Measurements from ENCODE around the gene PSMA2. TPM values are rescaled to one million over a fixed set of nuclear protein-coding genes. Genes with fewer than 3 reads are reported as not detected.

Gene PSMA2
- total RNA-seq, 2 experiments from 2014 or later, result 38.8 to 41.0 TPM

DNA sequence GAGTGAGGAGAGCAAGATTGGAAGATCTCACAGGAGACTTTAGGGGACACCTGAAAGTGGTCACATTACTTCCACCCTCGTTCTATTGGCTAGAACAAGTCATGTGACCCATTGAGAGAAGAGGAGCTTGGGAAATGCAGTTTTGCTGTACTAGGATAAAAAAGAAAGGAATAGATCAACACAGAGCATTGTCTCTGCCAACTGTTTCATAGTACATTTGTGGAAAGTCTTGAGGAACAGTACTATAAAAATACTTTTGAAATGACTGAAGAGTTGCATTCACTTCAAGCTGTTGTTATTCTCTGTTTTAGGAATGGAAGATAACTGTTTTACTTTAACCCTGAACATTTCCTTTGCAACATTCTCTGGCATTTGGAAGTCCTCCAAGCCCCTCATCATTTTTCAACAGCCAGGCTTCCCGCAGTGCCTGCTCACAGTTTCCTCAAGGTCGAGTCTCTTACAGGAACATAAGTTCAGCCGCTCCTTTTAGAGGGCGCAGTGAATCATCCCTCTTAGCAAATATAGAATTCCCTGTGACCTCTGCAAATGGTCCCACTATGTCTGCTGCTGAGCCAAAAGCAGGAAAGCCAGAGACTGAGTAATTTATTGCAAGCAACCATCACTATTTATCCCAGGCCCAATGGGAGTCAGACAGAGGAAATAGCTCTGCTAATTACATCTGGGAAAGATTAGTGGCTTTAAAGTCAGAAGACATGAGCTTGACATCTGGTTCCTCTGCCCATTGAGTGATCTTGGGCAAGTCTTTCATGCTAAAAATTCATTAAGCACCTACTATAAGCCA lies 40.9 kb upstream of the PSMA2 start:
- H3K9me3 ChIP-seq (ENCODE audit: control insufficient read depth in 1 of 2, insufficient read depth in 1 of 2, low read length in 2 of 2), result no peaks in the 10 kb centered on the region
- no peaks in the 10 kb centered on the region for H3K4me1 ChIP-seq (ENCODE audit: insufficient read depth, low read length)
- no peak overlapping the region for H3K27ac ChIP-seq (ENCODE audit: low read depth in 1 of 2, low read length in 2 of 2)
- ChIA-PET CTCF (no interaction called here), POLR2A (no interaction called here)
- TF ChIP-seq, protein P1, sequence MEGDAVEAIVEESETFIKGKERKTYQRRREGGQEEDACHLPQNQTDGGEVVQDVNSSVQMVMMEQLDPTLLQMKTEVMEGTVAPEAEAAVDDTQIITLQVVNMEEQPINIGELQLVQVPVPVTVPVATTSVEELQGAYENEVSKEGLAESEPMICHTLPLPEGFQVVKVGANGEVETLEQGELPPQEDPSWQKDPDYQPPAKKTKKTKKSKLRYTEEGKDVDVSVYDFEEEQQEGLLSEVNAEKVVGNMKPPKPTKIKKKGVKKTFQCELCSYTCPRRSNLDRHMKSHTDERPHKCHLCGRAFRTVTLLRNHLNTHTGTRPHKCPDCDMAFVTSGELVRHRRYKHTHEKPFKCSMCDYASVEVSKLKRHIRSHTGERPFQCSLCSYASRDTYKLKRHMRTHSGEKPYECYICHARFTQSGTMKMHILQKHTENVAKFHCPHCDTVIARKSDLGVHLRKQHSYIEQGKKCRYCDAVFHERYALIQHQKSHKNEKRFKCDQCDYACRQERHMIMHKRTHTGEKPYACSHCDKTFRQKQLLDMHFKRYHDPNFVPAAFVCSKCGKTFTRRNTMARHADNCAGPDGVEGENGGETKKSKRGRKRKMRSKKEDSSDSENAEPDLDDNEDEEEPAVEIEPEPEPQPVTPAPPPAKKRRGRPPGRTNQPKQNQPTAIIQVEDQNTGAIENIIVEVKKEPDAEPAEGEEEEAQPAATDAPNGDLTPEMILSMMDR (IDR thresholded peaks at IDR 0.05), result no peak
- DNase-seq, result no peak
- no peak for ATAC-seq (ENCODE audit: poor library complexity)
- H3K9me3 Mint-ChIP-seq, result no peaks in the 10 kb centered on the region
- no peak overlapping the region for H3K4me3 ChIP-seq (ENCODE audit: low read length)
- no peak overlapping the region for H3K4me3 Mint-ChIP-seq
- H3K4me1 Mint-ChIP-seq (ENCODE audit: low read depth), result no peaks in the 10 kb centered on the region
- peaks cover 33% of the 10 kb centered on the region for H3K27me3 Mint-ChIP-seq
- no peaks in the 10 kb centered on the region for H3K36me3 ChIP-seq (ENCODE audit: insufficient read depth, low read length)
- H3K27me3 ChIP-seq (ENCODE audit: control insufficient read depth in 1 of 2, insufficient read depth in 2 of 2, low read length in 2 of 2), result no peaks in the 10 kb centered on the region
- intact Hi-C loops (cut with DNase I, micrococcal nuclease), result no loop called here
- no peaks in the 10 kb centered on the region for H3K36me3 Mint-ChIP-seq (ENCODE audit: low read depth)
- H3K27ac Mint-ChIP-seq, result no peak overlapping the region

DNA sequence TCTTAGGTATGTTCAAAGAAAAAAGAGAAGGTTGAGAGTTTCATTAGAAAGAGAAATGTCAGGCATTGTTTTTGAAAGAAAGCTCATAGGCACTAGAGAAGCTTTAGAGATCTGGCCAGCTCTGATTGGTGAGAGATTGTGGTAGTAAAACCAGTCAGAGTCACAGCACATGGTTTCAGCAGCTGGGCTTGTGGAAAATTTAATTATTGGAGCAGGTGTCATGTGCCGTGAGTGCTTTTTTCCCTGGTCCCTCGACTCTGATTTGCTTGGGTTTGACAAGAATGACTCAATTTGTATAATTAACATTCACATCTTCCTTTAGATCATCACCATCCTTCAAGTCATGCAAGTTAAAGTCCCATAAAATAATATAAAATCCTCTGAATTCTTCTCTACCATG lies 35.4 kb upstream of the PSMA2 start:
- intact Hi-C loops (cut with DNase I, micrococcal nuclease), result no loop called here
- Histone ChIP-seq H3K36me3 (ENCODE audit: insufficient read depth, low read length) (no peaks in the 10 kb centered on the region), H3K27me3 (ENCODE audit: control insufficient read depth in 1 of 2, insufficient read depth in 2 of 2, low read length in 2 of 2) (no peaks in the 10 kb centered on the region), H3K4me1 (ENCODE audit: insufficient read depth, low read length) (no peaks in the 10 kb centered on the region), H3K9me3 (ENCODE audit: control insufficient read depth in 1 of 2, insufficient read depth in 1 of 2, low read length in 2 of 2) (no peaks in the 10 kb centered on the region), H3K4me3 (ENCODE audit: low read length) (no peak overlapping the region), H3K27ac (ENCODE audit: low read depth in 1 of 2, low read length in 2 of 2) (no peak overlapping the region)
- no peaks in the 10 kb centered on the region for H3K36me3 Mint-ChIP-seq (ENCODE audit: low read depth)
- DNase-seq (no peak), ATAC-seq (ENCODE audit: poor library complexity) (no peak)
- no peak overlapping the region for H3K4me3 Mint-ChIP-seq
- H3K27me3 Mint-ChIP-seq, result peaks cover 4% of the 10 kb centered on the region
- ChIA-PET CTCF (no interaction called here), POLR2A (no interaction called here)
- H3K9me3 Mint-ChIP-seq, result no peaks in the 10 kb centered on the region
- TF ChIP-seq, protein P1 (IDR thresholded peaks at IDR 0.05), result no peak
- no peak overlapping the region for H3K27ac Mint-ChIP-seq
- H3K4me1 Mint-ChIP-seq (ENCODE audit: low read depth), result no peaks in the 10 kb centered on the region

DNA sequence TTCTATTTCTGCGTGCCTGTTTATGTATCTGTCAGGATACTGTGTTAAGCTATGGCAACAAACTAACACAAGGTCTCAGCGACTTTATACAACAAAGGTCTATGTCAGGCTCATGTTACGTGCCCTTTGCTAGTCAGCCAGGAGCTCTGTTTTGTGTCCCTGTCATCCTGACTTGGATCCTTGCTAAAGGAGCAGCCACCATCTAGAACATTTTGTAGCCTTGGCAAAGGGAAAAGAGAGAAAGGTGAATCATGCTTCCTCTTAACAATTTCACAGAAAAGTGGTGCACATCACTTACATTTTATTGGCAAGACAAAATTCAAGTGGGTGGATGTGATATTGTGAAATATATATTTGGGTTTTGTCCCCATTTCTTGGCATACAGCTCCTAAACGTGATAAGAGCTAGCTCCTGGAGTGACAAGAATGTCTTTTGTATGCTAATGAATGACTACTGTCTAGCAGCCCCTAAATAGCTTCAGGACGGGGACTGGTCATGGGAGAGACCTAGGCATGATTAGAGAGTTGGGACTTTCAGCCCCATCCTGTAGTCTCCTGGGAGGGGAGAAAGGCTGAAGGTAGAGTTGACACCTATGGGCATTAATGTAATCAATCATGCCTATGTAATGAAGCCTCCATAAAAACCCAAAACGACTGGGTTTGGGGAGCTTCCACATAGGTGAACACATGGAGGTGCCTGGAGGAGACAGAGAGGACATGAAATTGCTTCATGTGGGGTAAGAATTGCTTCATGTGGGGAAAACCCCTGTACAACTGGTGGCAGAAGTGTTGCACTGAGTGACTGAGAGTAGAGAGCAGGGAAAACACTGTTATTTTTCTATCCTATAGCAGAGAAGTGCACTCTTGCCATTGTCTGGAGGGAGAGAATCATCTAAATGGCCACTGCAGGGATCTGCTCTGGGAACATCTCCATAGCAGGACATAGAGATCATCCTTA lies 33.2 kb upstream of the PSMA2 start:
- H3K4me3 ChIP-seq (ENCODE audit: low read length), result no peak overlapping the region
- Mint-ChIP-seq H3K36me3 (ENCODE audit: low read depth) (no peaks in the 10 kb centered on the region), H3K9me3 (no peaks in the 10 kb centered on the region), H3K27ac (no peak overlapping the region), H3K27me3 (peaks cover 8% of the 10 kb centered on the region), H3K4me3 (no peak overlapping the region), H3K4me1 (ENCODE audit: low read depth) (no peaks in the 10 kb centered on the region)
- H3K27ac ChIP-seq (ENCODE audit: low read depth in 1 of 2, low read length in 2 of 2), result no peak overlapping the region
- H3K4me1 ChIP-seq (ENCODE audit: insufficient read depth, low read length), result no peaks in the 10 kb centered on the region
- H3K9me3 ChIP-seq (ENCODE audit: control insufficient read depth in 1 of 2, insufficient read depth in 1 of 2, low read length in 2 of 2), result no peaks in the 10 kb centered on the region
- TF ChIP-seq, protein P1 (IDR thresholded peaks at IDR 0.05), result no peak
- no peaks in the 10 kb centered on the region for H3K36me3 ChIP-seq (ENCODE audit: insufficient read depth, low read length)
- peaks cover 6 to 9% of the 10 kb centered on the region in 2 experiments for H3K27me3 ChIP-seq (ENCODE audit: control insufficient read depth in 1 of 2, insufficient read depth in 2 of 2, low read length in 2 of 2)
- DNase-seq (no peak), ATAC-seq (ENCODE audit: poor library complexity) (no peak)
- ChIA-PET POLR2A (interaction anchor here (1.1 kb wide), 1 partner anchor 39 kb away, joined by 4 read pairs; no protein-coding TSS in a partner anchor), CTCF (interaction anchor here (0.9 kb wide), 1 partner anchor 13 kb away, joined by 3 read pairs; no protein-coding TSS in a partner anchor)
- intact Hi-C loops (cut with DNase I, micrococcal nuclease), result no loop called here
